Activated CD8-positive, alpha-beta T cell treated with anti-CD3 and anti-CD28 coated beads for 36 hours (primary cell): Measurements from ENCODE around the gene ATP10B. TPM values are rescaled to one million over a fixed set of nuclear protein-coding genes. Genes with fewer than 3 reads are reported as not detected.
"Not testable (repeated sequence)": the region's sequence is repeated elsewhere in the genome, so short reads cannot be mapped to it uniquely, and the experiment has no call there.

Source experiments
- ATAC-seq: fragments of 200-7000 bp; cut with Tn5 transposase; one replicate; pipeline ENCODE4 v1.10.0; 2021; ENCODE audit warnings: mild to moderate bottlenecking, moderate library complexity
- CTCF ChIA-PET: fragments of 350-600 bp; sonication (Branson Sonifier 250); formaldehyde crosslinking; loops from one replicate; lab custom pipeline; 2021; ENCODE audit warnings: antibody characterized with exemption; lab: Charles Lee
- POLR2A ChIA-PET: fragments of 350-600 bp; sonication (Branson Sonifier 250); formaldehyde crosslinking; loops from one replicate; lab custom pipeline; 2021; ENCODE audit warnings: antibody characterized with exemption; lab: Charles Lee
- DNase-seq: peaks from one replicate; pipeline ENCODE4 v3.0.0-alpha.2; 2020
- H3K27ac Mint-ChIP-seq: one replicate; pipeline ENCODE4 v1.8.0; 2021; ENCODE audit warnings: mild to moderate bottlenecking, mixed read lengths
- H3K27me3 Mint-ChIP-seq: one replicate; pipeline ENCODE4 v1.8.0; 2021; ENCODE audit warnings: mixed read lengths
- H3K36me3 Mint-ChIP-seq: one replicate; pipeline ENCODE4 v1.8.0; 2021; ENCODE audit warnings: low read depth, mixed read lengths
- H3K4me1 Mint-ChIP-seq: one replicate; pipeline ENCODE4 v1.8.0; 2021; ENCODE audit warnings: low read depth, mixed read lengths
- H3K4me3 Mint-ChIP-seq: one replicate; pipeline ENCODE4 v1.8.0; 2021; ENCODE audit warnings: mild to moderate bottlenecking, moderate library complexity, mixed read lengths
- H3K9me3 Mint-ChIP-seq: one replicate; pipeline ENCODE4 v1.8.0; 2021; ENCODE audit warnings: mixed read lengths
- intact Hi-C: fragments of 100-400 bp; cut with micrococcal nuclease; formaldehyde crosslinking; loops from one replicate; pipeline ENCODE4 v1.10.0; 2022
- total RNA-seq, 2 experiments: library from RNA; stranded (reverse); gene quantifications; one replicate each; pipeline ENCODE4 v1.2.3, GENCODE V29; 2021
- TF ChIP-seq, protein P1 (sequence below): fragments of 200-600 bp; IDR thresholded peaks from one replicate; pipeline ENCODE4 v1.8.0; 2022; ENCODE audit warnings: antibody characterized with exemption, mild to moderate bottlenecking

Gene ATP10B
- total RNA-seq, 2 experiments from 2014 or later: not detected

GRCh38 chr5:160835818-160836528 lies 16.0 kb downstream of the ATP10B start:
- Mint-ChIP-seq H3K27me3 (no peaks in the 10 kb centered on the region), H3K9me3 (peaks cover 11% of the 10 kb centered on the region), H3K27ac (no peak overlapping the region), H3K4me1 (no peaks in the 10 kb centered on the region), H3K36me3 (no peaks in the 10 kb centered on the region), H3K4me3 (no peak overlapping the region)
- DNase-seq (no peak), ATAC-seq (no peak)
- POLR2A ChIA-PET: no interaction called here
- intact Hi-C loops: no loop called here
- TF ChIP-seq, protein P1, sequence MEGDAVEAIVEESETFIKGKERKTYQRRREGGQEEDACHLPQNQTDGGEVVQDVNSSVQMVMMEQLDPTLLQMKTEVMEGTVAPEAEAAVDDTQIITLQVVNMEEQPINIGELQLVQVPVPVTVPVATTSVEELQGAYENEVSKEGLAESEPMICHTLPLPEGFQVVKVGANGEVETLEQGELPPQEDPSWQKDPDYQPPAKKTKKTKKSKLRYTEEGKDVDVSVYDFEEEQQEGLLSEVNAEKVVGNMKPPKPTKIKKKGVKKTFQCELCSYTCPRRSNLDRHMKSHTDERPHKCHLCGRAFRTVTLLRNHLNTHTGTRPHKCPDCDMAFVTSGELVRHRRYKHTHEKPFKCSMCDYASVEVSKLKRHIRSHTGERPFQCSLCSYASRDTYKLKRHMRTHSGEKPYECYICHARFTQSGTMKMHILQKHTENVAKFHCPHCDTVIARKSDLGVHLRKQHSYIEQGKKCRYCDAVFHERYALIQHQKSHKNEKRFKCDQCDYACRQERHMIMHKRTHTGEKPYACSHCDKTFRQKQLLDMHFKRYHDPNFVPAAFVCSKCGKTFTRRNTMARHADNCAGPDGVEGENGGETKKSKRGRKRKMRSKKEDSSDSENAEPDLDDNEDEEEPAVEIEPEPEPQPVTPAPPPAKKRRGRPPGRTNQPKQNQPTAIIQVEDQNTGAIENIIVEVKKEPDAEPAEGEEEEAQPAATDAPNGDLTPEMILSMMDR: no peak
- CTCF ChIA-PET: no interaction called here

GRCh38 chr5:160835376-160835775 lies 16.6 kb downstream of the ATP10B start:
- ChIA-PET POLR2A (no interaction called here), CTCF (no interaction called here)
- Mint-ChIP-seq H3K36me3 (no peaks in the 10 kb centered on the region), H3K9me3 (peaks cover 11% of the 10 kb centered on the region), H3K4me1 (no peaks in the 10 kb centered on the region), H3K27me3 (no peaks in the 10 kb centered on the region), H3K4me3 (no peak overlapping the region), H3K27ac (no peak overlapping the region)
- ATAC-seq: no peak
- TF ChIP-seq, protein P1: no peak
- no peak for DNase-seq
- intact Hi-C loops: no loop called here

DNA sequence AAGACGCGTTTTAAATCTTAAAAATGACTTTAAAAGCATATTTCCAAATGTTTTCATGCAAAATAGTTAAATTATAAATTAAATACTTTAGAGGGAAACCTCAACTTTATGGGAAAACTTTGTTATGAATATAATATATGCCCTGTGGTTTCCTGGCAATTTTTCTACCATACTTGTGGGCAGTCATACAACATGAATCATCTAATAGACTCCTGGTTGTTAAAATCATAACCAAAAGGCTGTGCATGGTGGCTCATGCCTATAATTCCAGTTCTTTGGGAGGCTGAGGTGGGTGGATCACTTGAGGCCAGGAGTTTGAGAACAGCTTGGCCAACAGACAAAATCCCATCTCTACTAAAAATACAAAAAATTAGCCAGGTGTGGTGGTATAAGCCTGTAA lies 18.2 kb downstream of the ATP10B start:
- H3K9me3 Mint-ChIP-seq: peaks cover 14% of the 10 kb centered on the region
- CTCF ChIA-PET: no interaction called here
- no peak for ATAC-seq
- no peak for DNase-seq
- no peaks in the 10 kb centered on the region for H3K36me3 Mint-ChIP-seq
- intact Hi-C loops: no loop called here
- H3K27ac Mint-ChIP-seq: no peak overlapping the region
- H3K27me3 Mint-ChIP-seq: no peaks in the 10 kb centered on the region
- TF ChIP-seq, protein P1: no peak
- no peak overlapping the region for H3K4me3 Mint-ChIP-seq
- POLR2A ChIA-PET: no interaction called here
- H3K4me1 Mint-ChIP-seq: no peaks in the 10 kb centered on the region

GRCh38 chr5:160831801-160832200 lies 20.2 kb downstream of the ATP10B start:
- Mint-ChIP-seq H3K9me3 (peaks cover 19% of the 10 kb centered on the region), H3K36me3 (no peaks in the 10 kb centered on the region), H3K4me1 (no peaks in the 10 kb centered on the region), H3K27ac (no peak overlapping the region), H3K4me3 (no peak overlapping the region), H3K27me3 (no peaks in the 10 kb centered on the region)
- TF ChIP-seq, protein P1: no peak
- POLR2A ChIA-PET: no interaction called here
- CTCF ChIA-PET: no interaction called here
- intact Hi-C loops: no loop called here
- ATAC-seq (no peak), DNase-seq (no peak)

DNA sequence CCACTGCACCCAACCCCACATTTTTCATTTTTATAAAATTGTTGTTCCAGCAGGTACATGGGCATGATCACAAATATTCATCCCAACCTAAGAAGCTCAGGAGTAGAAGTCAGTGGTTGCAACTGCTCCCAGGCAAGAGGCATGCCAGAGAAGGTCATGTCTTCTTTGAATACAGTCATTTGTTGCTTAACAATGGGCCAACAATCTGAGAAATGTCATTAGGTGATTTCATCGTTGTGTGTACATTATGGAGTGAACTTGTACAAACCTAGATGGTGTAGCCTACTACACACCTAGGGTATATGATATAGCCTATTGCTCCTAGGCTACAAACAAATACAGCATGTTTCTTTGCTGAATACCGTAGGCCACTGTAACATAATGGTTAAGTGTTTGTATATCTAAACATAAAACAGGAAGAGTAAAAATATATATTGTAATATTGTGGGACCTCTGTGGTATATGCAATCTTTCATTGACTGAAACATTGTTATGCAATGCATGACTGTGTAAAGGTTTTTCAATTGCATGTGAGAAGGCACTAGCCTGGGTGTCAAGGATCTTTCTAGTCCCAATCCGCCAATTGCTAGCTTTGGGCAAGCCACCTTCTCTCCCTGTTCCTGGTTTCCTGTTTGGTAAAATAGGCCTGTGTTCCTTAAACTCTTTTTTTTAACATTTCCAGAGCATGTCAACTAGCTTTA lies 27.6 kb downstream of the ATP10B start:
- ATAC-seq (no peak), DNase-seq (no peak)
- CTCF ChIA-PET: no interaction called here
- POLR2A ChIA-PET: no interaction called here
- no peaks in the 10 kb centered on the region for H3K36me3 Mint-ChIP-seq
- H3K27ac Mint-ChIP-seq: no peak overlapping the region
- TF ChIP-seq, protein P1: no peak
- intact Hi-C loops: no loop called here
- no peaks in the 10 kb centered on the region for H3K27me3 Mint-ChIP-seq
- no peak overlapping the region for H3K4me3 Mint-ChIP-seq
- H3K9me3 Mint-ChIP-seq: peaks cover 30% of the 10 kb centered on the region
- H3K4me1 Mint-ChIP-seq: no peaks in the 10 kb centered on the region

DNA sequence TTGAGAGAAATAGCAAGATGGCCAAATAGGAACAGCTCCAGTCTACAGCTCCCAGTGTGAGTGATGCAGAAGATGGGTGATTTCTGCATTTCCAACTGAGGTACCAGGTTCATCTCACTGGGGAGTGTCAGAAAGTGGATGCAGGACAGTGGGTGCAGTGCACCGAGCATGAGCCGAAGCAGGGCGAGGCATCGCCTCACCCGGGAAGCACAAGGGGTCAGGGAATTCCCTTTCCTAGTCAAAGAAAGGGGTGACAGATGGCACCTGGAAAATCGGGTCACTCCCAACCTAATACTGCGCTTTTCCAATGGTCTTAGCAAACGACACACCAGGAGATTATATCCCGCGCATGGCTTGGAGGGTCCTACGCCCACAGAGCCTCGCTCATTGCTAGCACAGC lies 39.0 kb downstream of the ATP10B start:
- H3K27ac Mint-ChIP-seq, POLR2A ChIA-PET, H3K9me3 Mint-ChIP-seq, ATAC-seq, H3K27me3 Mint-ChIP-seq, DNase-seq, H3K36me3 Mint-ChIP-seq, H3K4me3 Mint-ChIP-seq, intact Hi-C loops, CTCF ChIA-PET, H3K4me1 Mint-ChIP-seq: not testable (repeated sequence)
